Measurements from ENCODE around the gene PKP4. TPM values are rescaled to one million over a fixed set of nuclear protein-coding genes. Genes with fewer than 3 reads are reported as not detected.

PKP4 gene
- total RNA-seq, 1 donor from 2014 or later, result 41.0 TPM

DNA sequence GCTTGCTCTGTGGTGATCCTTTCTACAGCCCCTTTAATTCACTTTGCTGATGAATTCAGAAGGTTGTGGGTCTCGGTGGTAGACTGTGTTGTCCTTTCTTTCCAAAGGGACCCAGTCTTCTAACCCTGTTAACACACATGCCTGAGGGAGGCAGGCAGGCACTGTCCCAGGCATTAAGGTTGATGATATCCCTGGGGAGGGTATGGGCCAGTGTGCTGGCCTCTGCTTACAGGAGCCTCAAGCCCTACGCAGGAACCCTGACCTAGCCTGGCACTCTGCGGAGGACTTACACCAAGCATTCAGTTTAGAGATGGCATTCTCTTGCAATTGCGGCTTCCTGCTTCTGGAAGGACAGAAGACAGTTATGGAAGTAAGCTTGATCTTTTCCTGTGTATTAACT lies 102.5 kb downstream of the PKP4 start:
- TF ChIP-seq CTCF (conservative IDR thresholded peaks at IDR 0.05; ENCODE audit: low read depth, low read length), result no peak
- no peak for DNase-seq (ENCODE audit: low read depth)
- no peak overlapping the region for H3K4me3 ChIP-seq (ENCODE audit: low read depth, low read length)

DNA sequence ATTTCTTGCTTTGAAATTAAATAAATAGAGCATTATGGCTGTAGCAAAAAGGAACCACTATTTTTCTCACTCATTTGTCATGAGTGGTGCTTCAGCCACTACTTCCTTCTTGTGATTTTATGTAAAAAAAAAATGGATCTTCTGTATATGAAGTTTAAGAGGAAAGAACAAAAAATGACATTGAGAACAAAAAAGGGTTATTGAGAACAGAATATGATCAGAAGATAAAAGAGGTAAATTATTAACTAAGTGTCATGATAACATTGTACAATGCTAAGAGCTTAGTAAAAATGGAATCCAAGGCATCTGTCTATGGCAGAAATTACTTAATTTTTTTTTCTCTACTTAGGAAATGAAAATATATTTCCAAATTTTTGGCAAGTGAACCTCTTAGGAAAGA lies 103.5 kb downstream of the PKP4 start:
- H3K4me3 ChIP-seq (ENCODE audit: low read depth, low read length), result no peak overlapping the region
- no peak for DNase-seq (ENCODE audit: low read depth)

GRCh38 chr2:158561054-158561453 lies 104.3 kb downstream of the PKP4 start:
- DNase-seq (ENCODE audit: low read depth), result no peak
- no peak for TF ChIP-seq CTCF (conservative IDR thresholded peaks at IDR 0.05; ENCODE audit: low read depth, low read length)
- no peak overlapping the region for H3K4me3 ChIP-seq (ENCODE audit: low read depth, low read length)

More for the DNA sequence above, 103.5 kb downstream of the PKP4 start:
- no peak for TF ChIP-seq CTCF (conservative IDR thresholded peaks at IDR 0.05; ENCODE audit: low read depth, low read length)

DNA sequence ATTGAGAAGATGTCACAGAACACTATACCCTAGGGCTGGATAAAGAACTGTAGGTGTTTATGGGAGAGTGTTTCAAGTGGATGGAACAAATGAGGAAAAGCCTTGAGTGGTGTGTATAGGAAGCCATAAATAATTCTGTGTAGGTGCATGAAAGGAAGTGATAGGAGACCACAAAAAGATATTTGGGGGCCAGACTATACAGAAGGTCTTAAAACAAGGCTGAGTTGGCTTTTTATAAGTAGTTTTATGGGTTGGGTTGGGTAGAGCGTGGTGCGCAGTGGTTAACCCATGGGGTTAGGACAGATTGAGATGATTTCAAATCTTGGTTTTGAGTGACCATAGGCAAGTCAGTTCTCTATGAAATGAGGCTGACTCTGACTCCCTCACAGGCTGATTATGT lies 110.5 kb downstream of the PKP4 start:
- H3K4me3 ChIP-seq (ENCODE audit: low read depth, low read length), result no peak overlapping the region
- no peak for DNase-seq (ENCODE audit: low read depth)
- no peak for TF ChIP-seq CTCF (conservative IDR thresholded peaks at IDR 0.05; ENCODE audit: low read depth, low read length)

DNA sequence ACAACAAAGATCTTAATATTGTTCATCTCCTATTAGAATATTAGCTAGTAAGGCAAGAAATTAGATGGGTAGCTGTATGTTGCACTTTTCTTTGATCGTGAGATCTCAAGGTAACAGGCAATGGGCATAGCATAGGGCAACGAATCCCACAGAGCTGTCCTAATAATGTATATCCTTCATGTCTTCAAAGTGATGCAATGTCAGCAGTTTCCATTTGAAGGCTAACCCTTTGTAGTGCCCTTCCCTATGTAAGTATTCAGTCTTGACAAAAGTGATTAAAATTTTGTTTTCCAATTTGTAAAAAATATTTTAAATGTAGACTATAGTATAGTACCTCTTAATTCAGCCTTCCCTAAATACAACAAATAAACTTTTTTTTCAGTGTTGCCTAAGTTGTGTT lies 112.5 kb downstream of the PKP4 start:
- DNase-seq (ENCODE audit: low read depth), result no peak
- TF ChIP-seq CTCF (conservative IDR thresholded peaks at IDR 0.05; ENCODE audit: low read depth, low read length), result no peak
- no peak overlapping the region for H3K4me3 ChIP-seq (ENCODE audit: low read depth, low read length)

DNA sequence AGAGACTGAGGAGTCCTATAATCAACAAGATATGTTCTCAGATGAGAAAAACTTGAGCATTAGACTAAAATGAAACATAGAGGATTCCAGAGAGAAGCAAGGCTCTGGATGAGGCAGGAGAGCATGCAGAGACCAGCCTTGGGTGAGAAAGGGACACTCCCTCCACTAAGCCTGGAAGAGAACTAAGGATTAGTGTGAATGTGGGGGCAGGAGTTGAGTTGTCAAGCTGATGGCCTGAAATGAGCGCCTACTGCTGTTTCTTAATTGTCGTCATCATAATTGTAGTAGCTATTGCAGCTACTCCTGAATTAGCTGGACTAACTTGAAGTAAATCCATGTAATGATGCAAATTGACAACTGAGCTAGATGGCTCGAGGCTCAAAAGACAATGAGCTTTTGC lies 114.1 kb downstream of the PKP4 start:
- no peak for TF ChIP-seq CTCF (conservative IDR thresholded peaks at IDR 0.05; ENCODE audit: low read depth, low read length)
- no peak for DNase-seq (ENCODE audit: low read depth)
- no peak overlapping the region for H3K4me3 ChIP-seq (ENCODE audit: low read depth, low read length)

GRCh38 chr2:158573739-158574138 lies 117.0 kb downstream of the PKP4 start:
- no peak overlapping the region for H3K4me3 ChIP-seq (ENCODE audit: low read depth, low read length)
- DNase-seq (ENCODE audit: low read depth), result no peak
- TF ChIP-seq CTCF (conservative IDR thresholded peaks at IDR 0.05; ENCODE audit: low read depth, low read length), result peak; percentile 38
